MCF 10A (cell line): Measurements from ENCODE around the gene STARD8. TPM values are rescaled to one million over a fixed set of nuclear protein-coding genes. Genes with fewer than 3 reads are reported as not detected.
A peak's percentile ranks its signal among the peaks of the same experiment; 100 is the strongest.

Experiments
- BruUV-seq: library from RNA; stranded (reverse); fragments of 400-500 nt; replicated peaks from 2 replicates; lab custom pipeline; 2021; lab: Mats Ljungman, UMichigan
- CTCF ChIA-PET: fragments of 300-600 bp; sonication (Branson Sonifier 250); formaldehyde crosslinking; extraction: SDS; loops from one replicate; lab custom pipeline; 2021; ENCODE audit warnings: antibody characterized with exemption, inconsistent platforms; lab: Yijun Ruan, JAX
- POLR2A ChIA-PET: fragments of 300-600, 350-650 bp; sonication (Branson Sonifier 250); formaldehyde crosslinking; extraction: SDS; loops from one replicate; lab custom pipeline; 2020; ENCODE audit warnings: antibody characterized with exemption, inconsistent platforms; lab: Yijun Ruan, JAX
- DNase-seq: peaks from one replicate; pipeline ENCODE4 v3.0.0-alpha.2; 2018; ENCODE audit not compliant: unreplicated experiment
- H3K27ac Mint-ChIP-seq: one replicate; pipeline ENCODE4 v1.8.0; 2022; ENCODE audit warnings: mild to moderate bottlenecking, low read depth, mixed read lengths; ENCODE audit not compliant: unreplicated experiment
- H3K27me3 Mint-ChIP-seq: one replicate; pipeline ENCODE4 v1.8.0; 2022; ENCODE audit warnings: mixed read lengths; ENCODE audit not compliant: insufficient read depth, unreplicated experiment
- H3K36me3 Mint-ChIP-seq: one replicate; pipeline ENCODE4 v1.8.0; 2022; ENCODE audit warnings: mild to moderate bottlenecking, moderate library complexity, mixed read lengths; ENCODE audit not compliant: insufficient read depth, unreplicated experiment
- H3K4me1 Mint-ChIP-seq: one replicate; pipeline ENCODE4 v1.8.0; 2022; ENCODE audit warnings: mixed read lengths; ENCODE audit not compliant: insufficient read depth, unreplicated experiment
- H3K4me3 Mint-ChIP-seq: one replicate; pipeline ENCODE4 v1.8.0; 2022; ENCODE audit warnings: mild to moderate bottlenecking, moderate library complexity, mixed read lengths; ENCODE audit not compliant: unreplicated experiment
- H3K9me3 Mint-ChIP-seq: one replicate; pipeline ENCODE4 v1.8.0; 2022; ENCODE audit warnings: mixed read lengths; ENCODE audit not compliant: unreplicated experiment
- CTCF ChIP-seq: fragments of 200-600 bp; IDR thresholded peaks from one replicate; pipeline ENCODE4 v1.8.0; 2022; ENCODE audit warnings: antibody characterized with exemption, mild to moderate bottlenecking; ENCODE audit not compliant: unreplicated experiment
- intact Hi-C: fragments of 100-400 bp; cut with micrococcal nuclease; formaldehyde crosslinking; loops from 2 replicates; pipeline ENCODE4 v1.14.1; 2022
- total RNA-seq: library from RNA; stranded (reverse); gene quantifications from 2 replicates; pipeline ENCODE4 v1.2.3, GENCODE V29; 2022

Gene STARD8
- total RNA-seq, 1 experiment from 2014 or later, result 1.0 TPM

GRCh38 chrX:68705986-68706385 lies 58.5 kb downstream of the STARD8 start:
- TF ChIP-seq CTCF, result no peak
- intact Hi-C loops, result no loop called here
- POLR2A ChIA-PET, result no interaction called here
- no peak overlapping the region for H3K4me3 Mint-ChIP-seq
- H3K36me3 Mint-ChIP-seq, result no peaks in the 10 kb centered on the region
- no peaks in the 10 kb centered on the region for H3K9me3 Mint-ChIP-seq
- no peak overlapping the region for H3K27ac Mint-ChIP-seq
- H3K4me1 Mint-ChIP-seq, result no peaks in the 10 kb centered on the region
- no peak for DNase-seq
- peaks cover 38% of the 10 kb centered on the region for H3K27me3 Mint-ChIP-seq
- CTCF ChIA-PET, result interaction anchor here (2.4 kb wide), 1 partner anchor 194 kb away, joined by 7 read pairs; no protein-coding TSS in a partner anchor
- no TSS peak for BruUV-seq

GRCh38 chrX:68708503-68709290 lies 61.2 kb downstream of the STARD8 start:
- no peak for DNase-seq
- ChIA-PET CTCF (interaction anchor here (2.3 to 2.4 kb wide), 2 partner anchors 197 to 198 kb away, joined by 7 to 45 read pairs; no protein-coding TSS in a partner anchor), POLR2A (no interaction called here)
- no peaks in the 10 kb centered on the region for H3K4me1 Mint-ChIP-seq
- no peak overlapping the region for H3K4me3 Mint-ChIP-seq
- H3K27me3 Mint-ChIP-seq, result peaks cover 46% of the 10 kb centered on the region
- no peaks in the 10 kb centered on the region for H3K9me3 Mint-ChIP-seq
- no peak overlapping the region for H3K27ac Mint-ChIP-seq
- no TSS peak for BruUV-seq
- intact Hi-C loops, result no loop called here
- no peak for TF ChIP-seq CTCF
- H3K36me3 Mint-ChIP-seq, result no peaks in the 10 kb centered on the region

GRCh38 chrX:68710870-68711576 lies 63.6 kb downstream of the STARD8 start:
- intact Hi-C loops, result loop anchor here (1.0 kb wide), 2 partner anchors 200 to 514 kb away; no protein-coding TSS in a partner anchor
- peak; percentile 59 for DNase-seq
- POLR2A ChIA-PET, result no interaction called here
- no peaks in the 10 kb centered on the region for H3K4me1 Mint-ChIP-seq
- peaks cover 55% of the 10 kb centered on the region for H3K27me3 Mint-ChIP-seq
- H3K9me3 Mint-ChIP-seq, result no peaks in the 10 kb centered on the region
- H3K4me3 Mint-ChIP-seq, result no peak overlapping the region
- H3K36me3 Mint-ChIP-seq, result no peaks in the 10 kb centered on the region
- no peak overlapping the region for H3K27ac Mint-ChIP-seq
- TF ChIP-seq CTCF, result peak; percentile 72
- CTCF ChIA-PET, result interaction anchor here (0.5 to 2.9 kb wide), 28 partner anchors 10 to 795 kb away, joined by 3 to 45 read pairs (median 3); no protein-coding TSS in a partner anchor
- no TSS peak for BruUV-seq

- H3K4me3 Mint-ChIP-seq, result no peak overlapping the region
- DNase-seq, result no peak
- no peaks in the 10 kb centered on the region for H3K9me3 Mint-ChIP-seq
- ChIA-PET POLR2A (no interaction called here), CTCF (interaction anchor here (0.6 to 2.9 kb wide), 9 partner anchors 13 to 676 kb away, joined by 3 to 20 read pairs (median 3); no protein-coding TSS in a partner anchor)
- intact Hi-C loops, result loop anchor here (1.0 kb wide), 2 partner anchors 201 to 515 kb away; no protein-coding TSS in a partner anchor
- BruUV-seq, result no TSS peak
- no peaks in the 10 kb centered on the region for H3K4me1 Mint-ChIP-seq
- peak overlapping the region; percentile 40 for H3K27ac Mint-ChIP-seq
- no peaks in the 10 kb centered on the region for H3K36me3 Mint-ChIP-seq
- H3K27me3 Mint-ChIP-seq, result peaks cover 55% of the 10 kb centered on the region
- TF ChIP-seq CTCF, result no peak
Observed at GRCh38 chrX:68711845-68712244, 64.4 kb downstream of the STARD8 start.
